Rectal smooth muscle tissue (tissue), 1 donor: Measurements from ENCODE around the gene KLF1.
A peak's percentile ranks its signal among the peaks of the same experiment; 100 is the strongest.

Experiments
- H3K27ac ChIP-seq: one replicate; pipeline ENCODE4 v1.7.0; 2013; ENCODE audit warnings: low read depth, low read length, inconsistent platforms
- H3K27me3 ChIP-seq: one replicate; pipeline ENCODE4 v1.7.0; 2013; ENCODE audit warnings: low read length; ENCODE audit not compliant: control insufficient read depth, insufficient read depth
- H3K36me3 ChIP-seq: one replicate; pipeline ENCODE4 v1.7.0; 2013; ENCODE audit warnings: low read length; ENCODE audit not compliant: control insufficient read depth, insufficient read depth
- H3K4me1 ChIP-seq: one replicate; pipeline ENCODE4 v1.7.0; 2013; ENCODE audit warnings: low read length; ENCODE audit not compliant: control insufficient read depth, insufficient read depth
- H3K4me3 ChIP-seq: one replicate; pipeline ENCODE4 v1.7.0; 2013; ENCODE audit warnings: low read length
- H3K9ac ChIP-seq: one replicate; pipeline ENCODE4 v1.7.0; 2013; ENCODE audit warnings: low read length

Gene KLF1

GRCh38 chr19:12885749-12886650, 1.0 kb downstream of the KLF1 start:
- Histone ChIP-seq H3K9ac (no peak overlapping the region), H3K4me1 (peaks cover 5% of the 10 kb centered on the region), H3K27ac (no peak overlapping the region), H3K36me3 (no peaks in the 10 kb centered on the region), H3K27me3 (no peaks in the 10 kb centered on the region), H3K4me3 (peak overlapping the region; percentile 45)

DNA sequence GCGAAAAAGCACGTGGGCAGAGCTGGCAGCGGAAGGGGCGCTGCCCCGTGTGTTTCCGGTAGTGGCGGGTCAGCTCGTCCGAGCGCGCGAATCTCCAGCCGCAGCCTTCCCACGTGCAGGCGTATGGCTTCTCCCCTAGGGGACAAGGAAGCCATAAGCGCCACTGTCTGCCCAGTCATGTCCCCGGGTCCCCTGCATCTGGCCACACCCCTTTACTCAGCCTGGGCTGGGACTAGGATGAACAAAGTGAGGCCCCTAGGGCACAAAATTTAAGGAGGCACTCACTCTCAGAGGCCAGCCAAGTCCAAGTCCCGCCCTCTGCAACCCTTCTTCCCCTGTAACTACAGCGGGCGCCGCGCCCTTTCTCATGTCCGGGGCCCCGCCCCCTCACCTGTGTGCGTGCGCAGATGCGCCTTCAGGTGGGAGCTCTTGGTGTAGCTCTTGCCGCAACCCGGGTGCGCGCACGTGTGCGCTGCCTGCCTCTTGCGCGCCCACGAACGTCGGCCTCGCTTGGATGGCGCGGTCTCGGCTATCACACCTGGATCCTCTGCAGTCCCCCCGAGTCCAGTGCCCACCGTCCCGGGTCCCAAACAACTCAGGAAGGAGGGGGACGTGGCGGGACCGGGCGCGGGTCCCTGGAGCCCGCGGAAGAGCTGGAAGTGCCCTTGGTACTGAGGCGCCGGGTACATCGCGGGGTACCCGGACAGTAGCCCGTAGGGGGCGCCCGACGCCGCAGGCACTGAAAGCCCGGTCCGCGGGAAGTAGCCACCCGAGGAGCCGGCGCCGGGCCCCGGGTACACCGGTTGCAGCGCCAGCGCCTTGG, 1.9 kb downstream of the KLF1 start:
- Histone ChIP-seq H3K36me3 (no peaks in the 10 kb centered on the region), H3K27me3 (no peaks in the 10 kb centered on the region), H3K4me1 (peaks cover 4% of the 10 kb centered on the region), H3K27ac (no peak overlapping the region), H3K4me3 (peak overlapping the region; percentile 59), H3K9ac (no peak overlapping the region)

- Histone ChIP-seq H3K27me3 (no peaks in the 10 kb centered on the region), H3K4me3 (peak overlapping the region; percentile 59), H3K4me1 (peaks cover 4% of the 10 kb centered on the region), H3K36me3 (no peaks in the 10 kb centered on the region), H3K9ac (no peak overlapping the region), H3K27ac (no peak overlapping the region)
These were observed 2.4 kb downstream of the KLF1 start for GRCh38 chr19:12884627-12884925.

DNA sequence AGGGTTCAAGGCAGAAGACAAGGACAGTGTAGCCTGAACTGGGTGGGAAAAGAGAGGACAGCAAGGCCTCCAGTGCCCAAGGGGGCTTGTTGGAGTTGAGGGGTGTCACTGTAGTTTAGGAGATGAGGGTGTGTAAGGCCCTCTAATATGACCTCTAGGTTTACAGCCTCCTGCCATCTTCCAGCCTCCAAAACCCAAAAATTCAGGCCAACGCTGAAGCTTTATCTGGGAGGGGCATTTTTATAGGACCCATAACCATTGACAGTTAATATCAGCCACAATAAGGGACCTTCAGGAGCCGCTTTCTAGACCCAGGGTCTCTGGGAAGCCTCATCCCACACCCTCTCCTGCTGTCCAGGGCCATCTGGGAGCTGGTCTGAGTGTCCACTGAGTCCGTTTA, 2.8 kb downstream of the KLF1 start:
- Histone ChIP-seq H3K36me3 (no peaks in the 10 kb centered on the region), H3K27ac (no peak overlapping the region), H3K27me3 (no peaks in the 10 kb centered on the region), H3K4me3 (no peak overlapping the region), H3K4me1 (peaks cover 4% of the 10 kb centered on the region), H3K9ac (no peak overlapping the region)

DNA sequence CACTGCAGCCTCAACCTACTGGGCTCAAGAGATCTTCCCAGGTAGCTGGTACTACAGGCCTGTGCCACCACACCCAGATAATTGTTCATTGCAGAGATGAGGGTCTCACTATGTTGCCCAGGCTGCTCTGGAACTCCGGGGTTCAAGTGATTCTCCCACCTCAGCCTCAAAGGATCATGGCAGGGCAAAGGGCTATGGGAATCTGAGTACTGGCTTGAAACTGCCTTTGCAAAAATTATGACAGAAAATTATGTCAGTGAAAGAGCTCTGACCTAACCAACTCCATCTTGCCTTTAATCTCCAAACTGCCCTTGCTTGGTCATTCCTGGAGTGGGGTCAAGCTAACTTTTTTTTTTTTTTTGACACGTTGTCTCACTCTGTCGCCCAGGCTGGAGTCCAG, 4.4 kb downstream of the KLF1 start:
- Histone ChIP-seq H3K4me1 (peaks cover 4% of the 10 kb centered on the region), H3K27ac (no peak overlapping the region), H3K9ac (no peak overlapping the region), H3K4me3 (no peak overlapping the region), H3K36me3 (peaks cover 6% of the 10 kb centered on the region), H3K27me3 (no peaks in the 10 kb centered on the region)

DNA sequence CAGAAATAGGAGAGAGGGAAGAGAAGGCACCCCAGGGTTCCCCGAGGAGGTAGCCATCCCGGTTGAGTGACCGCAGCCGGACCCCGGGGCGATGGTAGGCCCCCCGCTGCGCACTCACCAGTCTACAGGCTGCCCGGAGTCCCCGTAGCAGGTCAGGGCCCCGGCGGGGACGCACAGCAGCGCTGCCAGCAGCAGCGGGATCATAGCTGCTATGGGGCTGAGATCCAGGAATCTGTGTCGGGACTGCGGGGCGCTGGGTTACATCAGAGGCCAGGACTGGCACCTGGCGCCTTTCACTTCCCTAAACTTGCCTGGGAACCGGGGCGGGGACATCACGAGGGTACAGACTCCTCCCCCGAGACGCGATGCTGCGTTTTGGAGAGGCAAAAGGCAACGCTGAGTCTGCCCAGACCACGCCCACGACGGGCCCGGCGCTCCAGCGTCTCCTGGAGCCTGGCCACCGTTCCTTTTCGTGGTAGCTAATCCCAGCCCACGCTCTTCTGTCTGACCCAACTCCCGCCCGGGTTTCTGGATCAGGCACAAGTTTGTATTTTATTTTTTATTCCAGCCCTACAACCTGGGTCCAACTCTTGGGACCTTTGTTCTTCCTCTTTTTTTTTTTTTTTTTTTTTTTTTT, 5.7 kb downstream of the KLF1 start, which contains the start of gene DNASE2:
Gene DNASE2 (minus strand): TSS at position 278 of the 637 bp plus-strand sequence. CDS start 74 bp downstream, at position 204.
- no peaks in the 10 kb centered on the region for H3K27me3 ChIP-seq
- peak within 1 kb of the TSS; percentile 84 for H3K4me3 ChIP-seq
- peaks cover 4% of the 10 kb centered on the region for H3K4me1 ChIP-seq
- peak within 1 kb of the TSS; percentile 86 for H3K27ac ChIP-seq
- H3K36me3 ChIP-seq: peaks cover 6% of the 10 kb centered on the region
- peak within 1 kb of the TSS; percentile 19 for H3K9ac ChIP-seq

GRCh38 chr19:12880551-12881171, 6.3 kb downstream of the KLF1 start:
- H3K4me1 ChIP-seq: peaks cover 4% of the 10 kb centered on the region
- peaks cover 9% of the 10 kb centered on the region for H3K36me3 ChIP-seq
- H3K9ac ChIP-seq: peak overlapping the region; percentile 19
- peak overlapping the region; percentile 84 for H3K4me3 ChIP-seq
- peak overlapping the region; percentile 86 for H3K27ac ChIP-seq
- H3K27me3 ChIP-seq: no peaks in the 10 kb centered on the region

DNA sequence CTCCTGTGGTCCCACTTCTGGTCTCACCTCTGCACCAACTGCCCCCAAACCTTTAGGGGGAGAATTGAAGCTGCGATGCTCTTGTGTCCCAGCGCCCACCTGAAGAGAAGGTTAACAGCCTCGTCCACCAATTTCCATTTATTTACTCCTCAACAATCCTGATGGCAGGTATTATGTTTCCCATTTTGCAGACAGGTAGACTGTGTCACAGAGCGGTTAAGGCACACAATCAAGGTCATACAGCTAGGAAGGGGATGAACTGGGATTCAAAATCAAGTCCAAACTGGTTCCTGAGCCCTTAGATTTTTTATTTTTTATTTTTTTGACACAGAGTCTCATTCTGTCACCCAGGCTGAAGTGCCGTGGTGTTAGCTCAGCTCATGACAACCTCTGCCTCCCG, 11.9 kb downstream of the KLF1 start:
- Histone ChIP-seq H3K4me1 (no peaks in the 10 kb centered on the region), H3K4me3 (no peak overlapping the region), H3K9ac (no peak overlapping the region), H3K36me3 (peaks cover 9% of the 10 kb centered on the region), H3K27ac (no peak overlapping the region), H3K27me3 (no peaks in the 10 kb centered on the region)

DNA sequence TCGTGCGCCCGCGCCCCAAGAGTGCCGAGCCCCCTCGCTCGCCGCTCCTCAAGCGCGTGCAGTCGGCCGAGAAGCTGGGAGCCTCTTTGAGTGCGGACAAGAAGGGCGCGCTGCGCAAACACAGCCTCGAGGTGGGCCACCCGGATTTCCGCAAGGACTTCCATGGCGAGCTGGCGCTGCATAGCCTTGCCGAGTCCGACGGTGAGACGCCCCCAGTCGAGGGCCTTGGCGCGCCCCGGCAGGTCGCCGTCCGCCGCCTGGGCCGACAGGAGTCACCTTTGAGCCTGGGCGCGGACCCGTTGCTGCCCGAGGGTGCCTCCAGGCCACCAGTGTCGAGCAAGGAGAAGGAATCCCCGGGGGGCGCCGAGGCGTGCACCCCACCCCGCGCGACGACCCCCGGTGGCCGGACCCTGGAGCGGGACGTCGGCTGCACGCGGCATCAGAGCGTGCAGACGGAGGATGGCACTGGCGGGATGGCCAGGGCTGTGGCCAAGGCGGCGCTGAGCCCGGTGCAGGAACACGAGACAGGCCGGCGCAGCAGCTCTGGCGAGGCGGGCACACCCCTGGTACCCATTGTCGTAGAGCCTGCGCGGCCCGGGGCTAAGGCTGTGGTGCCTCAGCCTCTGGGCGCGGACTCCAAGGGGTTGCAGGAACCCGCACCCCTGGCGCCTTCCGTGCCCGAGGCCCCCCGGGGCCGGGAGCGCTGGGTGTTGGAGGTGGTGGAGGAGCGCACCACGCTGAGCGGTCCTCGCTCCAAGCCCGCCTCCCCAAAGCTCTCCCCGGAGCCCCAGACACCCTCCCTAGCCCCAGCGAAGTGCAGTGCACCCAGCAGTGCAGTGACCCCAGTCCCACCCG, 12.9 kb downstream of the KLF1 start:
- no peak overlapping the region for H3K9ac ChIP-seq
- H3K27ac ChIP-seq: no peak overlapping the region
- no peaks in the 10 kb centered on the region for H3K27me3 ChIP-seq
- H3K4me3 ChIP-seq: no peak overlapping the region
- no peaks in the 10 kb centered on the region for H3K4me1 ChIP-seq
- H3K36me3 ChIP-seq: peaks cover 9% of the 10 kb centered on the region

DNA sequence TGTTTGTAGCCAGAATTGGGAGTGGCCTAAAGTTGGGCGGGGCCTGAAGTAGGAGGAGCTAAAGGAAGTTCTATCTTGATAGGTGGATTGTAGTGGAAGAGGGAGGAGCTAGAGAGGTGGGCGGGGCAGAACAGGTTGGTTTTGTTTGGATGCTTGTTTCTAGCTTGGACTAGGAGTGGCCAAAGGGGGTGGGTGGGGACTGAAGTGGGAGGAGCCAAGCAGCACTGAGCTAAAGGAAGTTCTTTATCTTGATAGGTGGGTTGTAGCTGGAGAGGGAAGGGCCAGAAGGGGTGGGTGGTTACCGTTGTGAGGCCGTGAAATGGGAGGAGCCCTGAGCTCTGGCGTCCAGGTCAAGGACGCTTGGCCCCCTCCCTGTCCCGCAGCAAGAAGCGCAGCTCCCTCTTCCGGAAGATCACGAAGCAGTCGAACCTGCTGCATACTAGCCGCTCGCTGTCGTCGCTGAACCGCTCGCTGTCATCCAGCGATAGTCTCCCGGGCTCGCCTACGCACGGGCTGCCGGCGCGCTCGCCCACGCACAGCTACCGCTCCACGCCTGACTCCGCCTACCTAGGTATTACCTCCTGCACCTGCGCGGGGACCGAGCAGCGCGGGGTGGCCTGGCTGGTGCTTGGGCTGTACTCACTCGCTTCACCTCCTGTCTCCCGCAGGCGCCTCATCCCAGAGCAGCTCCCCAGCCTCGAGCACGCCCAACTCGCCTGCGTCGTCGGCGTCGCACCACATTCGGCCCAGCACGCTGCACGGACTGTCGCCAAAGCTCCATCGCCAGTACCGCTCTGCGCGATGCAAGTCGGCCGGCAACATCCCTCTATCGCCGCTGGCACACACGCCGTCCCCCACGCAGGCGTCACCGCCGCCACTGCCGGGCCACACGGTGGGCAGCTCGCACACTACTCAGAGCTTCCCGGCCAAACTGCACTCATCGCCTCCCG, 13.8 kb downstream of the KLF1 start:
- H3K9ac ChIP-seq: no peak overlapping the region

DNA sequence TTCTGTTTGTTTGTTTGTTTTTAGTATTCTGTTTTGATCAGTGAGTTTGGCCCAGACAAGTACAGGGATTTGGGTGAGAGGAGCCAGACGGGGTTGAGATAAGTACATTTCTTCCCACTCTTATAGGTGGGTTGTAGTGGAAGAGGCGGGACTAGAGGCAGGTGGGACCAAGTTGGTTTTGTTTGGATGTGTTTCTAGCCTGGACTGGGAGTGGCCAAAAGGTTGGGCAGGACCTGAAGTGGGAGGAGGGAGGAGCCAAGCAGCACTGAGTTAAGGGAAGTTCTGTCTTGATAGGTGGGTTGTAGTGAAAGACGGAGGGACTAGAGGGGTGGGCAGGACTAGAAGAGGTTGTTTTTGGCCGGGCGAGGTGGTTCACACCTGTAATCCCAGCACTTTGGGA, 14.7 kb downstream of the KLF1 start:
- Histone ChIP-seq H3K4me1 (peaks cover 2% of the 10 kb centered on the region), H3K9ac (no peak overlapping the region), H3K36me3 (peaks cover 3% of the 10 kb centered on the region), H3K27ac (no peak overlapping the region), H3K4me3 (no peak overlapping the region), H3K27me3 (no peaks in the 10 kb centered on the region)

More for the DNA sequence above, 13.8 kb downstream of the KLF1 start:
- Histone ChIP-seq H3K27ac (no peak overlapping the region), H3K36me3 (peaks cover 5% of the 10 kb centered on the region), H3K4me1 (no peaks in the 10 kb centered on the region), H3K27me3 (no peaks in the 10 kb centered on the region), H3K4me3 (peak overlapping the region; percentile 14)
